Measurements from ENCODE around the gene KLK4.

- TF ChIP-seq CTCF (IDR thresholded peaks at IDR 0.05) = no peak
- no peak for TF ChIP-seq POLR2A (IDR thresholded peaks at IDR 0.05)
These were observed 14.9 kb upstream of the KLK4 start for GRCh38 chr19:50926144-50926543.

Measured in thyroid gland (tissue), 4 donors.